ENCODE data around the gene FBXL13.

DNA sequence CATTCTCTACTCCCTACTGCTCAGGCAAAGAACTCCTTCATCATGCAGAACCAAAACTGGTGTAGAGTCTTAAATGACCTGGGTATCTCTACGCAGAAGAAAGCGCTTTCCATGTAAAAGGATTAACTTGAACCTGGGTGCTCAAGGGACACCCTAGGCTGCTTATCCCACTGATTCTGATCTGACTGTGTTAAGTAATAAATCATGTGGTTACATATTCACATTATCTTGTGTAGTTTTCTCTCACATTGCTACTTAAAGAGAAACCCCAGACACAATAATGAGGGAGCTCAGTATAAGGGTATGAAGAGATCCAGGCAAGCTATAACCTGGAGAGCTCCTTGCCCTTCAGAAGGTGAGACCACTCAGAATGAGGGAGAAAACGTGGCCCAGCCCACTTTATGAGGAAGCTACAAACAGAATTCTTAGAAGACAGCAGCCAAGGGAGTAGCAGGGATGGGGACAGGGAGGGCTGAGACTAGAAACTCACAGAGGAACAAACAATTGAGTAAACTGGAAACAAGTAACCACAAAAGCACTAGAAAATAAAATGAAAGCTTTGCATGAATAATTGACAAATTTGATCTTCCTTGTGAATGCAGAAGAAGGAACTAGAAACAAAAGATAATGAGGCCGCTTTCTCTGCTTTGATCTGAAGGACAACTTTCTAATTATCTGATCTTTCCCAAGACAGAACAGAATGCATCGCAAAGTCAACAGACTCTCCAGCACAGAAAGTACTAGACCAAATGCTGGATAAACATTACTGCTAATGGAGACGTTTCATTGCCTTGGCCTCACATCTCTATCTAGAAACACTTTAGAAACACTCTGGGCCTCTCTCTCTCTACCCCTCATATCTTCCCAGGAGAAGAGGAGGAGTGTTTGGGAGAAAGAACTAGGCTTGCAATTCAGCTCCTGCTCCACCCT lies 85.7 kb downstream of the FBXL13 start:
- TF ChIP-seq, protein P1, sequence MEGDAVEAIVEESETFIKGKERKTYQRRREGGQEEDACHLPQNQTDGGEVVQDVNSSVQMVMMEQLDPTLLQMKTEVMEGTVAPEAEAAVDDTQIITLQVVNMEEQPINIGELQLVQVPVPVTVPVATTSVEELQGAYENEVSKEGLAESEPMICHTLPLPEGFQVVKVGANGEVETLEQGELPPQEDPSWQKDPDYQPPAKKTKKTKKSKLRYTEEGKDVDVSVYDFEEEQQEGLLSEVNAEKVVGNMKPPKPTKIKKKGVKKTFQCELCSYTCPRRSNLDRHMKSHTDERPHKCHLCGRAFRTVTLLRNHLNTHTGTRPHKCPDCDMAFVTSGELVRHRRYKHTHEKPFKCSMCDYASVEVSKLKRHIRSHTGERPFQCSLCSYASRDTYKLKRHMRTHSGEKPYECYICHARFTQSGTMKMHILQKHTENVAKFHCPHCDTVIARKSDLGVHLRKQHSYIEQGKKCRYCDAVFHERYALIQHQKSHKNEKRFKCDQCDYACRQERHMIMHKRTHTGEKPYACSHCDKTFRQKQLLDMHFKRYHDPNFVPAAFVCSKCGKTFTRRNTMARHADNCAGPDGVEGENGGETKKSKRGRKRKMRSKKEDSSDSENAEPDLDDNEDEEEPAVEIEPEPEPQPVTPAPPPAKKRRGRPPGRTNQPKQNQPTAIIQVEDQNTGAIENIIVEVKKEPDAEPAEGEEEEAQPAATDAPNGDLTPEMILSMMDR (IDR thresholded peaks at IDR 0.05) = no peak
- no peak for TF ChIP-seq POLR2A (IDR thresholded peaks at IDR 0.05)
